ENCODE data around the gene LRRC4. TPM values are rescaled to one million over a fixed set of nuclear protein-coding genes. Genes with fewer than 3 reads are reported as not detected.

Gene LRRC4
- total and polyA plus RNA-seq, 8 donors, result 5.7 to 24.4 (median 13.8) TPM

DNA sequence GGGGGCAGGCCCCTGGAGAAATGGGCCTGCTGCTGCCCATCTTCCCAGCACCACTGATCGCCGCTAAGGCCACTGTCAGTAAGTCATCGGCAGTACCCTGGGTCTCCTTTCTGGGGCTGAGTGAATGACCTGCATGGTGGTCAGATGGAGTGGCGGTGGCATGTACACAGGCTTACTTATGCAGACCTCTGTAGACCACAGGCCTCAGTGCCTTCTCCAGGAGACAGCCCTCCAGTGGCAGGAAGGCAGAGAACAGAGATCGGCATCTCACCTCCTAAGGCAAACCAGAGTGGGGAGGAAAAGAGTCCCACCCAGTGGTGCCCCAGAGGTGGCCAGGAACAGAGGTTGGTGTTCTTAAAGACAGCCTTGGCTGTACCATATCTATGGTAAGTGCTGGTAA lies 22.8 kb upstream of the LRRC4 start:
- intact Hi-C loops (cut with DNase I), result no loop called here
- H3K4me1 ChIP-seq, result peaks cover 0 to 13% of the 10 kb centered on the region in 2 donors
- no peak overlapping the region for H3K27ac ChIP-seq
- H3K36me3 ChIP-seq, result peaks cover 0 to 20% of the 10 kb centered on the region in 2 donors
- ATAC-seq, result no peak
- no peaks in the 10 kb centered on the region for H3K27me3 ChIP-seq
- TF ChIP-seq, protein P1, sequence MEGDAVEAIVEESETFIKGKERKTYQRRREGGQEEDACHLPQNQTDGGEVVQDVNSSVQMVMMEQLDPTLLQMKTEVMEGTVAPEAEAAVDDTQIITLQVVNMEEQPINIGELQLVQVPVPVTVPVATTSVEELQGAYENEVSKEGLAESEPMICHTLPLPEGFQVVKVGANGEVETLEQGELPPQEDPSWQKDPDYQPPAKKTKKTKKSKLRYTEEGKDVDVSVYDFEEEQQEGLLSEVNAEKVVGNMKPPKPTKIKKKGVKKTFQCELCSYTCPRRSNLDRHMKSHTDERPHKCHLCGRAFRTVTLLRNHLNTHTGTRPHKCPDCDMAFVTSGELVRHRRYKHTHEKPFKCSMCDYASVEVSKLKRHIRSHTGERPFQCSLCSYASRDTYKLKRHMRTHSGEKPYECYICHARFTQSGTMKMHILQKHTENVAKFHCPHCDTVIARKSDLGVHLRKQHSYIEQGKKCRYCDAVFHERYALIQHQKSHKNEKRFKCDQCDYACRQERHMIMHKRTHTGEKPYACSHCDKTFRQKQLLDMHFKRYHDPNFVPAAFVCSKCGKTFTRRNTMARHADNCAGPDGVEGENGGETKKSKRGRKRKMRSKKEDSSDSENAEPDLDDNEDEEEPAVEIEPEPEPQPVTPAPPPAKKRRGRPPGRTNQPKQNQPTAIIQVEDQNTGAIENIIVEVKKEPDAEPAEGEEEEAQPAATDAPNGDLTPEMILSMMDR (IDR thresholded peaks at IDR 0.05), result no peak
- H3K9me3 ChIP-seq, result no peaks in the 10 kb centered on the region
- DNase-seq, result no peak
- no peak overlapping the region for H3K4me3 ChIP-seq

DNA sequence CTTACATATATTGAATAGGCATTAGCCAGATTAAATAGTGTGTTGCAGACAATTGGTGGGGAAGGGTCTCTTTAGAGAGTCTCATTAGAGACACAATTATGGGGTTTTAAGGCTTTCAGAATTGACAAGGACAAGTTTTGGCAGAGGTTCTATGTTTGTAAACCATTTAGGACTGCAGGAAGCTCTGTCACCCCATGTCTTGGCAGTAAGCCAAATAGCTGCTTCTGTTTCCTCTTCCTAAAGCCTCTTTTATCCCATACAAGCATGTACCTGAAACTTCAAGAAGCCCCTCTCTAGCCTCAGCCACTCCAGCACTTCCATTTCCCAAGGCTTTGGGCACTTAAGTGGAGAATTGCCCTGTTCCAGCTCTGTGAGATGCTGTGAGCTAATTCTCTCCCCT lies 21.8 kb upstream of the LRRC4 start:
- Histone ChIP-seq H3K4me3 (no peak overlapping the region), H3K27ac (no peak overlapping the region), H3K27me3 (no peaks in the 10 kb centered on the region), H3K9me3 (no peaks in the 10 kb centered on the region), H3K4me1 (peaks cover 0 to 13% of the 10 kb centered on the region in 2 donors), H3K36me3 (peaks cover 0 to 20% of the 10 kb centered on the region in 2 donors)
- TF ChIP-seq, protein P1 (IDR thresholded peaks at IDR 0.05), result no peak
- intact Hi-C loops (cut with DNase I), result no loop called here
- peak in 1 of 4 donors; percentile 37 for DNase-seq
- ATAC-seq, result peak; percentile 30

DNA sequence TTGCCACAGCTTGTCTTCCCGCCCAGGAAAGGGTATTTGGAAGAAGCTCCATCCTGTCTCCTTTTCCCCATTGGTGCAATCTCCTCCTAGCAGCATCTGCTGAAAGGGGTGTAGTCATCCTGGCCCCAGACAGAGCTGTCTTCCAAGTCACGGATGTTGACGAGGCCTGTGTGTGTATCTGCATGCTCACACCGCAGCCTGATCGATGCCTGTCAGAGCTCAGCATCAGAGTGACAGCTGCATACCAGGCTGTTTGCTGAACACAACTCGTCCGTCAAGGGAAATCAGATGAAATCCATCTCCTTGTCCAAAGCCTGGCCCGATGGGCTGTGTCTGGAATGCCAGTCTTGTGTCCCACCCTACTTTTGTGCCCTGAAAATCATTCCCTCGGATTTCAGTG lies 21.2 kb upstream of the LRRC4 start:
- DNase-seq, result no peak
- ATAC-seq, result no peak
- TF ChIP-seq, protein P1 (IDR thresholded peaks at IDR 0.05), result no peak
- intact Hi-C loops (cut with DNase I), result no loop called here
- H3K4me1 ChIP-seq, result peaks cover 0 to 13% of the 10 kb centered on the region in 2 donors
- no peak overlapping the region for H3K4me3 ChIP-seq
- no peak overlapping the region for H3K27ac ChIP-seq
- no peaks in the 10 kb centered on the region for H3K27me3 ChIP-seq
- H3K36me3 ChIP-seq, result peaks cover 0 to 20% of the 10 kb centered on the region in 2 donors
- H3K9me3 ChIP-seq, result no peaks in the 10 kb centered on the region

DNA sequence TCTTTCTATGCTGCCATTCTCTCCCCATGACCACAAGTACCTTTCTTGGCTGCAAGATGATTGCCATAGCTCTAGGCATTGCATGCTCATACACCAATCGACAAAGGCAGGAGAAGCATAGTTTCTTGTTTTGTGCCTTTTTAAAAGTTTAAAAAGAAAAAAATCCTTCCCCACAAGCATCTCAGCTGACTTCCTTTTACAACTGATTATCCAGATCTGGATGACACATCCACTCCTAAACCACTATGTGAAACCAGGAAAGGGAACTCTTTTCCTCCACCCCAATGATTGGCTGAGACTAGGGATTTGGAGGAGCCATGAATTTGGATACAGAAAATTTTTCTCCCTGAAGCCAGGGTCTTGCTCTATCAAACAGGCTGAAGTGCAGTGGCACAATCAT lies 14.5 kb upstream of the LRRC4 start:
- intact Hi-C loops (cut with DNase I), result no loop called here
- H3K9me3 ChIP-seq, result no peaks in the 10 kb centered on the region
- DNase-seq, result no peak
- TF ChIP-seq, protein P1 (IDR thresholded peaks at IDR 0.05), result no peak
- H3K27ac ChIP-seq, result no peak overlapping the region
- no peaks in the 10 kb centered on the region for H3K36me3 ChIP-seq
- peaks cover 0 to 7% of the 10 kb centered on the region in 2 donors for H3K4me1 ChIP-seq
- peak; percentile 24 for ATAC-seq
- no peaks in the 10 kb centered on the region for H3K27me3 ChIP-seq
- no peak overlapping the region for H3K4me3 ChIP-seq

DNA sequence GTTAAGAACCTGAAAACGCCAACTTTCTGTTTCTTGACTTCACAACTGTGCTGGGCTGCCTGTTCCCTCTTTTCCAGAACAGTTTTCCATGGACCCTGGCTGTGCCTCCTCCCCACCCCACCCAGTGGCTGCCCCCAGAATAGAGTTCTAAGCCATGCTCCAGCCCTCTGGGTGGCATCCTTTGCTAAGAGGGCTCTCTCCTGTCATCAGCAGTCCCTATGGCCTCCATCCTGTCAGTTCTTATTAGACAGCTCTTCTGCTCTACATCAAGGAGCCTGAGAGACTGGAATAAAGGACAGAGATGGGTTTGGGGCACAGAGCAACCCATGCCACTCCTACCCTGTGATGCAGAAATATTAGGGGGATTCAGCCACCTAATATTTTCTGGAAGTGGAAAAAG lies 13.9 kb upstream of the LRRC4 start:
- TF ChIP-seq, protein P1 (IDR thresholded peaks at IDR 0.05), result no peak

More for the DNA sequence above, 13.9 kb upstream of the LRRC4 start:
- no peaks in the 10 kb centered on the region for H3K27me3 ChIP-seq
- peaks cover 0 to 10% of the 10 kb centered on the region in 2 donors for H3K4me1 ChIP-seq
- intact Hi-C loops (cut with DNase I), result no loop called here
- H3K9me3 ChIP-seq, result no peaks in the 10 kb centered on the region
- H3K27ac ChIP-seq, result no peak overlapping the region
- H3K36me3 ChIP-seq, result no peaks in the 10 kb centered on the region
- DNase-seq (no peak), ATAC-seq (peak; percentile 13)
- no peak overlapping the region for H3K4me3 ChIP-seq
